HG03064 (cell line): ENCODE measurements around the gene EXOSC5.
"Not testable (repeated sequence)": the region's sequence is repeated elsewhere in the genome, so short reads cannot be mapped to it uniquely, and the experiment has no call there.

Experiments
- ATAC-seq: cut with Tn5 transposase; IDR thresholded peaks from one replicate; pipeline ENCODE4 v1.9.1; 2021; ENCODE audit warnings: low read depth; ENCODE audit not compliant: unreplicated experiment

EXOSC5 gene

GRCh38 chr19:41397086-41398049 is at the start of gene EXOSC5, which contains the start of gene BCKDHA:
TSS of gene EXOSC5 (minus strand) at chr19:41397359. CDS start at chr19:41397328, 31 bp downstream.
TSS of gene BCKDHA (plus strand) at chr19:41397818. CDS start at chr19:41397828, 10 bp downstream.
- ATAC-seq = peak; percentile 69

GRCh38 chr19:41445575-41445974 is 48.4 kb upstream of the EXOSC5 start:
- no peak for ATAC-seq

- no peak for ATAC-seq
Measured at GRCh38 chr19:41443813-41444455, 46.8 kb upstream of the EXOSC5 start.

- ATAC-seq = no peak
Measured at GRCh38 chr19:41442473-41443355, 45.6 kb upstream of the EXOSC5 start, which contains the start of gene ERICH4. TSS of gene ERICH4 (plus strand) at chr19:41443156. CDS start at chr19:41443170, 14 bp downstream.

- ATAC-seq = no peak
Measured at GRCh38 chr19:41441321-41441945, 44.3 kb upstream of the EXOSC5 start.

GRCh38 chr19:41439441-41440222 is 42.5 kb upstream of the EXOSC5 start, which contains the start of gene DMAC2:
TSS of gene DMAC2 (minus strand) at chr19:41439912. CDS start at chr19:41439899, 13 bp downstream.
- peak; percentile 83 for ATAC-seq

GRCh38 chr19:41437944-41438574 is 40.9 kb upstream of the EXOSC5 start:
- no peak for ATAC-seq

- ATAC-seq = no peak
Measured at GRCh38 chr19:41436674-41436951, 39.5 kb upstream of the EXOSC5 start.

GRCh38 chr19:41435936-41436673 is 38.9 kb upstream of the EXOSC5 start:
- ATAC-seq = no peak

- ATAC-seq = not testable (repeated sequence)
Measured at GRCh38 chr19:41435376-41435775, 38.2 kb upstream of the EXOSC5 start.

- no peak for ATAC-seq
Measured at GRCh38 chr19:41434450-41434849, 37.3 kb upstream of the EXOSC5 start.

- ATAC-seq = no peak
Measured at GRCh38 chr19:41433171-41433570, 36.0 kb upstream of the EXOSC5 start.

GRCh38 chr19:41431426-41432386 is 34.5 kb upstream of the EXOSC5 start:
- no peak for ATAC-seq

- ATAC-seq = no peak
Measured at GRCh38 chr19:41430922-41431321, 33.8 kb upstream of the EXOSC5 start.

- ATAC-seq = no peak
Measured at GRCh38 chr19:41428481-41428859, 31.3 kb upstream of the EXOSC5 start.

- no peak for ATAC-seq
Measured at GRCh38 chr19:41427647-41428480, 30.7 kb upstream of the EXOSC5 start.
